Adipocyte (in vitro differentiated cells): ENCODE results near the gene MREG.

Experiments
- DNase-seq: peaks from one replicate; pipeline ENCODE4 v3.0.0-alpha.2; 2015; ENCODE audit warnings: low read depth
- H3K27me3 ChIP-seq: replicated peaks from 2 replicates; pipeline ENCODE4 v1.7.0; 2013; ENCODE audit warnings: mild to moderate bottlenecking, low read length, moderate library complexity; ENCODE audit not compliant: control insufficient read depth, insufficient read depth
- H3K36me3 ChIP-seq: 2 replicates; pipeline ENCODE4 v1.7.0; 2013; ENCODE audit warnings: low read length, mild to moderate bottlenecking, moderate library complexity; ENCODE audit not compliant: control insufficient read depth, insufficient read depth, severe bottlenecking
- H3K4me1 ChIP-seq: 2 replicates; pipeline ENCODE4 v1.7.0; 2013; ENCODE audit warnings: mild to moderate bottlenecking, low read length, moderate library complexity; ENCODE audit not compliant: control insufficient read depth, insufficient read depth
- H3K4me3 ChIP-seq: 2 replicates; pipeline ENCODE4 v1.7.0; 2013; ENCODE audit warnings: mild to moderate bottlenecking, low read length, moderate library complexity
- H3K9ac ChIP-seq: 2 replicates; pipeline ENCODE4 v1.7.0; 2013; ENCODE audit warnings: mild to moderate bottlenecking, low read length, moderate library complexity
- H3K9me3 ChIP-seq: 2 replicates; pipeline ENCODE4 v1.7.0; 2013; ENCODE audit warnings: mild to moderate bottlenecking, low read length, moderate library complexity; ENCODE audit not compliant: control insufficient read depth

Gene MREG

GRCh38 chr2:215900203-215900611 lies 113.1 kb downstream of the MREG start:
- Histone ChIP-seq H3K9me3 (no peaks in the 10 kb centered on the region), H3K4me3 (no peak overlapping the region), H3K27me3 (no peaks in the 10 kb centered on the region), H3K4me1 (peaks cover 64% of the 10 kb centered on the region), H3K36me3 (no peaks in the 10 kb centered on the region), H3K9ac (peak overlapping the region; percentile 70)
- DNase-seq = peak; percentile 80

- peak overlapping the region; percentile 20 for H3K4me3 ChIP-seq
- no peaks in the 10 kb centered on the region for H3K36me3 ChIP-seq
- no peaks in the 10 kb centered on the region for H3K27me3 ChIP-seq
- peak overlapping the region; percentile 70 for H3K9ac ChIP-seq
- peaks cover 62% of the 10 kb centered on the region for H3K4me1 ChIP-seq
- peak; percentile 42 for DNase-seq
- no peaks in the 10 kb centered on the region for H3K9me3 ChIP-seq
Observed at GRCh38 chr2:215899141-215900074, 113.9 kb downstream of the MREG start.

GRCh38 chr2:215898363-215898762 lies 115.0 kb downstream of the MREG start:
- Histone ChIP-seq H3K9ac (peak overlapping the region; percentile 59), H3K4me1 (peaks cover 51% of the 10 kb centered on the region), H3K27me3 (no peaks in the 10 kb centered on the region), H3K4me3 (peak overlapping the region; percentile 20), H3K9me3 (no peaks in the 10 kb centered on the region), H3K36me3 (no peaks in the 10 kb centered on the region)
- no peak for DNase-seq

- Histone ChIP-seq H3K9ac (no peak overlapping the region), H3K4me3 (no peak overlapping the region)
Observed at GRCh38 chr2:215896921-215897320, 116.4 kb downstream of the MREG start.

GRCh38 chr2:215895330-215895729 lies 118.0 kb downstream of the MREG start:
- Histone ChIP-seq H3K9ac (no peak overlapping the region), H3K27me3 (no peaks in the 10 kb centered on the region), H3K4me1 (peaks cover 21% of the 10 kb centered on the region), H3K36me3 (no peaks in the 10 kb centered on the region), H3K9me3 (no peaks in the 10 kb centered on the region), H3K4me3 (no peak overlapping the region)
- DNase-seq = no peak

More at GRCh38 chr2:215896921-215897320, 116.4 kb downstream of the MREG start:
- H3K27me3 ChIP-seq = no peaks in the 10 kb centered on the region
- no peaks in the 10 kb centered on the region for H3K9me3 ChIP-seq
- H3K4me1 ChIP-seq = peaks cover 37% of the 10 kb centered on the region
- H3K36me3 ChIP-seq = no peaks in the 10 kb centered on the region
- DNase-seq = no peak
